Measurements from ENCODE around the gene KLC1.

DNA sequence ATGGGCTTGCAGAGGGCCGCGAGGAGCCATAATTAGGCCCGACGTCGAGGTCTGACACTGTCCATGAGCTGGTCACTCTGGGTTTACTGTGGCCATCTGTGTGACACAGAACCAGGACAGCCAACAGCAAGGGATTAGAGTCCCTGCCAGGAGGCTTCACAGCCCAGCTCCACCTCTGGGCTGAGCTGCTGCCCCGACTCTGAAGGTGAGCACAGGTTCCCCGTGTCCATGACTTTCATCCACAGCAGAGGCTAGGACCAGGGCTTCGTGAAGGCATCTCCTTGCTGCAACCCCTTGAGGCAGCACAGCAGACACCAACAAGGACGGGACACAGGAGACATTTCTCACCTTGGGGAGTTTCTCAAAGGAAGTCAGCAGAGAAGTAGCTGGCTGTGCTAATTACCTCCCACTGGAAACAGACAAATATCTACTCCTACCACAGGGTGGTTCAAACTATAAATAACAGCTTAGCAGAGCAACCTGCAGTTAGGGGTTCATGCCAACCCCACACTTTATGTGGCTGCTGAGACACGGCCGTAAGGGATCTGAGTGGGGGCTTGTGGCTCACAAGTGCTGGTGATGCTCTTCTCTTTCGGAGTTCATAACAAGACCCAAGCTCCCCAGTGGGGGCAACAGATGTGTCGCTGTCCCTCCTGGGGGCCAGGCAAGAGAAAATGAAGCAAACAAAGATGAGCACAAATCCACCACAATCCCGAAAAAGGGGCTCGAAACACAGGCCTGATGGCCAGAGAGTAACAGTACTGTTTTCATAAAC lies 115.8 kb downstream of the KLC1 start:
- TF ChIP-seq POLR2AphosphoS5 (IDR thresholded peaks at IDR 0.05; ENCODE audit: low read depth, low read length) = no peak
- no peak for TF ChIP-seq TAF1 (IDR thresholded peaks at IDR 0.05; ENCODE audit: low read depth, low read length)

Data from GM12891 (cell line).